Measurements from ENCODE around the gene DNAH6. TPM values are rescaled to one million over a fixed set of nuclear protein-coding genes. Genes with fewer than 3 reads are reported as not detected.

The DNAH6 gene
- total RNA-seq, 1 experiment from 2014 or later, result 0.39 TPM

DNA sequence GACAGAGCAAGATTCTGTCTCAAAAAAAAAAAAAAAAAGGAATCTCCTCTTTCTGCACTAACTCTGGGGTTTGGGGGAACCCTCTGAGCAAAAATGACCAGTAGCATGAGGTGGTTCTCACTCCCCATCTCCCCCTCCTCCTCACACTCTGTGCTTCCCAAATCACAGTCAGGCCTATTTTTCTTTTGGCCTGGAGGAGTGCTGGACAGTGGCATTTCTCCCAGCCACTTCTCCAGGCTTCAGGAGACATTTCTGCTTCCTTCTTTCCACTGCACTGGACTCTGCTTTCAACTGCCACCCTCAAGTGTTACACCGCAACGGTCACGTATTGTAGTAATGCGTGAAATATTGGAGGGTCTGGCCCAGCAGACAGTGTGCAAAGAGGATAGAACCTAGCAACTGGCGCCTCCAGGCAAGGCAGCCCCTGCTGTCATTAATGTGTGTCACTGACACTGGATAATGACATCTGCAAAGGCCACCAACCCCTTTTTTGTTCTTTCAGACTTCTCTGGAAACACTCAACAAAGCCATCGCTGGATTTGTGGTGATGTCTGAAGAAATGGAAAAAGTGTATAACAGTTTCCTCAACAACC lies 295.6 kb downstream of the DNAH6 start:
- ChIA-PET POLR2A (no interaction called here), CTCF (no interaction called here)
- Mint-ChIP-seq H3K36me3 (no peaks in the 10 kb centered on the region), H3K27me3 (ENCODE audit: low read depth) (peaks cover 2% of the 10 kb centered on the region), H3K9me3 (no peaks in the 10 kb centered on the region; the same call in 1 of the 2 replicates), H3K27ac (no peak overlapping the region), H3K4me3 (no peak overlapping the region), H3K4me1 (no peaks in the 10 kb centered on the region)
- DNase-seq (ENCODE audit: low spot score), result no peak
- TF ChIP-seq EMX1 (CRISPR knock-in tag; IDR thresholded peaks at IDR 0.05), result no peak
- TF ChIP-seq, protein P1, sequence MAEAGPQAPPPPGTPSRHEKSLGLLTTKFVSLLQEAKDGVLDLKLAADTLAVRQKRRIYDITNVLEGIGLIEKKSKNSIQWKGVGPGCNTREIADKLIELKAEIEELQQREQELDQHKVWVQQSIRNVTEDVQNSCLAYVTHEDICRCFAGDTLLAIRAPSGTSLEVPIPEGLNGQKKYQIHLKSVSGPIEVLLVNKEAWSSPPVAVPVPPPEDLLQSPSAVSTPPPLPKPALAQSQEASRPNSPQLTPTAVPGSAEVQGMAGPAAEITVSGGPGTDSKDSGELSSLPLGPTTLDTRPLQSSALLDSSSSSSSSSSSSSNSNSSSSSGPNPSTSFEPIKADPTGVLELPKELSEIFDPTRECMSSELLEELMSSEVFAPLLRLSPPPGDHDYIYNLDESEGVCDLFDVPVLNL (CRISPR knock-in tag; IDR thresholded peaks at IDR 0.05; ENCODE audit: borderline replicate concordance, low read depth), result no peak
- no peak for TF ChIP-seq IRF2 (CRISPR knock-in tag; IDR thresholded peaks at IDR 0.05; ENCODE audit: borderline replicate concordance, low read depth)
- TF ChIP-seq, protein P2, sequence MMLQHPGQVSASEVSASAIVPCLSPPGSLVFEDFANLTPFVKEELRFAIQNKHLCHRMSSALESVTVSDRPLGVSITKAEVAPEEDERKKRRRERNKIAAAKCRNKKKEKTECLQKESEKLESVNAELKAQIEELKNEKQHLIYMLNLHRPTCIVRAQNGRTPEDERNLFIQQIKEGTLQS (CRISPR knock-in tag; conservative IDR thresholded peaks at IDR 0.05), result no peak
- TF ChIP-seq ETV6 (CRISPR knock-in tag; IDR thresholded peaks at IDR 0.05), result no peak
- TF ChIP-seq, protein P3, sequence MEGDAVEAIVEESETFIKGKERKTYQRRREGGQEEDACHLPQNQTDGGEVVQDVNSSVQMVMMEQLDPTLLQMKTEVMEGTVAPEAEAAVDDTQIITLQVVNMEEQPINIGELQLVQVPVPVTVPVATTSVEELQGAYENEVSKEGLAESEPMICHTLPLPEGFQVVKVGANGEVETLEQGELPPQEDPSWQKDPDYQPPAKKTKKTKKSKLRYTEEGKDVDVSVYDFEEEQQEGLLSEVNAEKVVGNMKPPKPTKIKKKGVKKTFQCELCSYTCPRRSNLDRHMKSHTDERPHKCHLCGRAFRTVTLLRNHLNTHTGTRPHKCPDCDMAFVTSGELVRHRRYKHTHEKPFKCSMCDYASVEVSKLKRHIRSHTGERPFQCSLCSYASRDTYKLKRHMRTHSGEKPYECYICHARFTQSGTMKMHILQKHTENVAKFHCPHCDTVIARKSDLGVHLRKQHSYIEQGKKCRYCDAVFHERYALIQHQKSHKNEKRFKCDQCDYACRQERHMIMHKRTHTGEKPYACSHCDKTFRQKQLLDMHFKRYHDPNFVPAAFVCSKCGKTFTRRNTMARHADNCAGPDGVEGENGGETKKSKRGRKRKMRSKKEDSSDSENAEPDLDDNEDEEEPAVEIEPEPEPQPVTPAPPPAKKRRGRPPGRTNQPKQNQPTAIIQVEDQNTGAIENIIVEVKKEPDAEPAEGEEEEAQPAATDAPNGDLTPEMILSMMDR (IDR thresholded peaks at IDR 0.05), result no peak
- no peak for TF ChIP-seq TP53 (CRISPR knock-in tag; IDR thresholded peaks at IDR 0.05)
- TF ChIP-seq, protein P4, sequence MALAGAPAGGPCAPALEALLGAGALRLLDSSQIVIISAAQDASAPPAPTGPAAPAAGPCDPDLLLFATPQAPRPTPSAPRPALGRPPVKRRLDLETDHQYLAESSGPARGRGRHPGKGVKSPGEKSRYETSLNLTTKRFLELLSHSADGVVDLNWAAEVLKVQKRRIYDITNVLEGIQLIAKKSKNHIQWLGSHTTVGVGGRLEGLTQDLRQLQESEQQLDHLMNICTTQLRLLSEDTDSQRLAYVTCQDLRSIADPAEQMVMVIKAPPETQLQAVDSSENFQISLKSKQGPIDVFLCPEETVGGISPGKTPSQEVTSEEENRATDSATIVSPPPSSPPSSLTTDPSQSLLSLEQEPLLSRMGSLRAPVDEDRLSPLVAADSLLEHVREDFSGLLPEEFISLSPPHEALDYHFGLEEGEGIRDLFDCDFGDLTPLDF (CRISPR knock-in tag; IDR thresholded peaks at IDR 0.05), result no peak
- TF ChIP-seq MXD4 (CRISPR knock-in tag; IDR thresholded peaks at IDR 0.05; ENCODE audit: borderline replicate concordance), result no peak
- TF ChIP-seq, protein P5, sequence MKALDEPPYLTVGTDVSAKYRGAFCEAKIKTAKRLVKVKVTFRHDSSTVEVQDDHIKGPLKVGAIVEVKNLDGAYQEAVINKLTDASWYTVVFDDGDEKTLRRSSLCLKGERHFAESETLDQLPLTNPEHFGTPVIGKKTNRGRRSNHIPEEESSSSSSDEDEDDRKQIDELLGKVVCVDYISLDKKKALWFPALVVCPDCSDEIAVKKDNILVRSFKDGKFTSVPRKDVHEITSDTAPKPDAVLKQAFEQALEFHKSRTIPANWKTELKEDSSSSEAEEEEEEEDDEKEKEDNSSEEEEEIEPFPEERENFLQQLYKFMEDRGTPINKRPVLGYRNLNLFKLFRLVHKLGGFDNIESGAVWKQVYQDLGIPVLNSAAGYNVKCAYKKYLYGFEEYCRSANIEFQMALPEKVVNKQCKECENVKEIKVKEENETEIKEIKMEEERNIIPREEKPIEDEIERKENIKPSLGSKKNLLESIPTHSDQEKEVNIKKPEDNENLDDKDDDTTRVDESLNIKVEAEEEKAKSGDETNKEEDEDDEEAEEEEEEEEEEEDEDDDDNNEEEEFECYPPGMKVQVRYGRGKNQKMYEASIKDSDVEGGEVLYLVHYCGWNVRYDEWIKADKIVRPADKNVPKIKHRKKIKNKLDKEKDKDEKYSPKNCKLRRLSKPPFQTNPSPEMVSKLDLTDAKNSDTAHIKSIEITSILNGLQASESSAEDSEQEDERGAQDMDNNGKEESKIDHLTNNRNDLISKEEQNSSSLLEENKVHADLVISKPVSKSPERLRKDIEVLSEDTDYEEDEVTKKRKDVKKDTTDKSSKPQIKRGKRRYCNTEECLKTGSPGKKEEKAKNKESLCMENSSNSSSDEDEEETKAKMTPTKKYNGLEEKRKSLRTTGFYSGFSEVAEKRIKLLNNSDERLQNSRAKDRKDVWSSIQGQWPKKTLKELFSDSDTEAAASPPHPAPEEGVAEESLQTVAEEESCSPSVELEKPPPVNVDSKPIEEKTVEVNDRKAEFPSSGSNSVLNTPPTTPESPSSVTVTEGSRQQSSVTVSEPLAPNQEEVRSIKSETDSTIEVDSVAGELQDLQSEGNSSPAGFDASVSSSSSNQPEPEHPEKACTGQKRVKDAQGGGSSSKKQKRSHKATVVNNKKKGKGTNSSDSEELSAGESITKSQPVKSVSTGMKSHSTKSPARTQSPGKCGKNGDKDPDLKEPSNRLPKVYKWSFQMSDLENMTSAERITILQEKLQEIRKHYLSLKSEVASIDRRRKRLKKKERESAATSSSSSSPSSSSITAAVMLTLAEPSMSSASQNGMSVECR (CRISPR knock-in tag; IDR thresholded peaks at IDR 0.05; ENCODE audit: borderline replicate concordance), result no peak
- TF ChIP-seq, protein P6, sequence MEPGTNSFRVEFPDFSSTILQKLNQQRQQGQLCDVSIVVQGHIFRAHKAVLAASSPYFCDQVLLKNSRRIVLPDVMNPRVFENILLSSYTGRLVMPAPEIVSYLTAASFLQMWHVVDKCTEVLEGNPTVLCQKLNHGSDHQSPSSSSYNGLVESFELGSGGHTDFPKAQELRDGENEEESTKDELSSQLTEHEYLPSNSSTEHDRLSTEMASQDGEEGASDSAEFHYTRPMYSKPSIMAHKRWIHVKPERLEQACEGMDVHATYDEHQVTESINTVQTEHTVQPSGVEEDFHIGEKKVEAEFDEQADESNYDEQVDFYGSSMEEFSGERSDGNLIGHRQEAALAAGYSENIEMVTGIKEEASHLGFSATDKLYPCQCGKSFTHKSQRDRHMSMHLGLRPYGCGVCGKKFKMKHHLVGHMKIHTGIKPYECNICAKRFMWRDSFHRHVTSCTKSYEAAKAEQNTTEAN (CRISPR knock-in tag; IDR thresholded peaks at IDR 0.05), result no peak
- TF ChIP-seq, protein P7, sequence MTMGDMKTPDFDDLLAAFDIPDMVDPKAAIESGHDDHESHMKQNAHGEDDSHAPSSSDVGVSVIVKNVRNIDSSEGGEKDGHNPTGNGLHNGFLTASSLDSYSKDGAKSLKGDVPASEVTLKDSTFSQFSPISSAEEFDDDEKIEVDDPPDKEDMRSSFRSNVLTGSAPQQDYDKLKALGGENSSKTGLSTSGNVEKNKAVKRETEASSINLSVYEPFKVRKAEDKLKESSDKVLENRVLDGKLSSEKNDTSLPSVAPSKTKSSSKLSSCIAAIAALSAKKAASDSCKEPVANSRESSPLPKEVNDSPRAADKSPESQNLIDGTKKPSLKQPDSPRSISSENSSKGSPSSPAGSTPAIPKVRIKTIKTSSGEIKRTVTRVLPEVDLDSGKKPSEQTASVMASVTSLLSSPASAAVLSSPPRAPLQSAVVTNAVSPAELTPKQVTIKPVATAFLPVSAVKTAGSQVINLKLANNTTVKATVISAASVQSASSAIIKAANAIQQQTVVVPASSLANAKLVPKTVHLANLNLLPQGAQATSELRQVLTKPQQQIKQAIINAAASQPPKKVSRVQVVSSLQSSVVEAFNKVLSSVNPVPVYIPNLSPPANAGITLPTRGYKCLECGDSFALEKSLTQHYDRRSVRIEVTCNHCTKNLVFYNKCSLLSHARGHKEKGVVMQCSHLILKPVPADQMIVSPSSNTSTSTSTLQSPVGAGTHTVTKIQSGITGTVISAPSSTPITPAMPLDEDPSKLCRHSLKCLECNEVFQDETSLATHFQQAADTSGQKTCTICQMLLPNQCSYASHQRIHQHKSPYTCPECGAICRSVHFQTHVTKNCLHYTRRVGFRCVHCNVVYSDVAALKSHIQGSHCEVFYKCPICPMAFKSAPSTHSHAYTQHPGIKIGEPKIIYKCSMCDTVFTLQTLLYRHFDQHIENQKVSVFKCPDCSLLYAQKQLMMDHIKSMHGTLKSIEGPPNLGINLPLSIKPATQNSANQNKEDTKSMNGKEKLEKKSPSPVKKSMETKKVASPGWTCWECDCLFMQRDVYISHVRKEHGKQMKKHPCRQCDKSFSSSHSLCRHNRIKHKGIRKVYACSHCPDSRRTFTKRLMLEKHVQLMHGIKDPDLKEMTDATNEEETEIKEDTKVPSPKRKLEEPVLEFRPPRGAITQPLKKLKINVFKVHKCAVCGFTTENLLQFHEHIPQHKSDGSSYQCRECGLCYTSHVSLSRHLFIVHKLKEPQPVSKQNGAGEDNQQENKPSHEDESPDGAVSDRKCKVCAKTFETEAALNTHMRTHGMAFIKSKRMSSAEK (CRISPR knock-in tag; IDR thresholded peaks at IDR 0.05; ENCODE audit: borderline replicate concordance), result no peak
- TF ChIP-seq NFE2L1 (CRISPR knock-in tag; IDR thresholded peaks at IDR 0.05), result no peak
- TF ChIP-seq, protein P8, sequence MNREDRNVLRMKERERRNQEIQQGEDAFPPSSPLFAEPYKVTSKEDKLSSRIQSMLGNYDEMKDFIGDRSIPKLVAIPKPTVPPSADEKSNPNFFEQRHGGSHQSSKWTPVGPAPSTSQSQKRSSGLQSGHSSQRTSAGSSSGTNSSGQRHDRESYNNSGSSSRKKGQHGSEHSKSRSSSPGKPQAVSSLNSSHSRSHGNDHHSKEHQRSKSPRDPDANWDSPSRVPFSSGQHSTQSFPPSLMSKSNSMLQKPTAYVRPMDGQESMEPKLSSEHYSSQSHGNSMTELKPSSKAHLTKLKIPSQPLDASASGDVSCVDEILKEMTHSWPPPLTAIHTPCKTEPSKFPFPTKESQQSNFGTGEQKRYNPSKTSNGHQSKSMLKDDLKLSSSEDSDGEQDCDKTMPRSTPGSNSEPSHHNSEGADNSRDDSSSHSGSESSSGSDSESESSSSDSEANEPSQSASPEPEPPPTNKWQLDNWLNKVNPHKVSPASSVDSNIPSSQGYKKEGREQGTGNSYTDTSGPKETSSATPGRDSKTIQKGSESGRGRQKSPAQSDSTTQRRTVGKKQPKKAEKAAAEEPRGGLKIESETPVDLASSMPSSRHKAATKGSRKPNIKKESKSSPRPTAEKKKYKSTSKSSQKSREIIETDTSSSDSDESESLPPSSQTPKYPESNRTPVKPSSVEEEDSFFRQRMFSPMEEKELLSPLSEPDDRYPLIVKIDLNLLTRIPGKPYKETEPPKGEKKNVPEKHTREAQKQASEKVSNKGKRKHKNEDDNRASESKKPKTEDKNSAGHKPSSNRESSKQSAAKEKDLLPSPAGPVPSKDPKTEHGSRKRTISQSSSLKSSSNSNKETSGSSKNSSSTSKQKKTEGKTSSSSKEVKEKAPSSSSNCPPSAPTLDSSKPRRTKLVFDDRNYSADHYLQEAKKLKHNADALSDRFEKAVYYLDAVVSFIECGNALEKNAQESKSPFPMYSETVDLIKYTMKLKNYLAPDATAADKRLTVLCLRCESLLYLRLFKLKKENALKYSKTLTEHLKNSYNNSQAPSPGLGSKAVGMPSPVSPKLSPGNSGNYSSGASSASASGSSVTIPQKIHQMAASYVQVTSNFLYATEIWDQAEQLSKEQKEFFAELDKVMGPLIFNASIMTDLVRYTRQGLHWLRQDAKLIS (CRISPR knock-in tag; IDR thresholded peaks at IDR 0.05; ENCODE audit: borderline replicate concordance), result no peak
- ATAC-seq, result no peak

Data from WTC11 (cell line).